BLaER1 (cell line): Measurements from ENCODE around the gene PIP5K1C.
A peak's percentile ranks its signal among the peaks of the same experiment; 100 is the strongest.

Experiments used
- H3K27ac ChIP-seq: shearing (Covaris generic); formaldehyde crosslinking; 2 replicates; pipeline ENCODE4 v1.8.1; 2022
- H3K27me3 ChIP-seq: shearing (Covaris generic); formaldehyde crosslinking; 2 replicates; pipeline ENCODE4 v1.8.1; 2022
- H3K36me3 ChIP-seq: shearing (Covaris generic); formaldehyde crosslinking; 2 replicates; pipeline ENCODE4 v1.8.1; 2022
- H3K4me1 ChIP-seq: shearing (Covaris generic); formaldehyde crosslinking; 2 replicates; pipeline ENCODE4 v1.8.1; 2022
- H3K4me2 ChIP-seq: shearing (Covaris generic); formaldehyde crosslinking; 2 replicates; pipeline ENCODE4 v1.8.1; 2022
- H3K4me3 ChIP-seq: shearing (Covaris generic); formaldehyde crosslinking; 2 replicates; pipeline ENCODE4 v1.8.1; 2022
- H3K9ac ChIP-seq: shearing (Covaris generic); formaldehyde crosslinking; 2 replicates; pipeline ENCODE4 v1.8.1; 2022
- H3K9me3 ChIP-seq: shearing (Covaris generic); formaldehyde crosslinking; 2 replicates; pipeline ENCODE4 v1.8.1; 2022
- H4K20me1 ChIP-seq: shearing (Covaris generic); formaldehyde crosslinking; 2 replicates; pipeline ENCODE4 v1.8.1; 2022
- Cebpa-rat ChIP-seq: shearing (Covaris generic); IDR thresholded peaks from 2 replicates; pipeline ENCODE4 v1.8.1; 2022

Gene PIP5K1C, protein sequence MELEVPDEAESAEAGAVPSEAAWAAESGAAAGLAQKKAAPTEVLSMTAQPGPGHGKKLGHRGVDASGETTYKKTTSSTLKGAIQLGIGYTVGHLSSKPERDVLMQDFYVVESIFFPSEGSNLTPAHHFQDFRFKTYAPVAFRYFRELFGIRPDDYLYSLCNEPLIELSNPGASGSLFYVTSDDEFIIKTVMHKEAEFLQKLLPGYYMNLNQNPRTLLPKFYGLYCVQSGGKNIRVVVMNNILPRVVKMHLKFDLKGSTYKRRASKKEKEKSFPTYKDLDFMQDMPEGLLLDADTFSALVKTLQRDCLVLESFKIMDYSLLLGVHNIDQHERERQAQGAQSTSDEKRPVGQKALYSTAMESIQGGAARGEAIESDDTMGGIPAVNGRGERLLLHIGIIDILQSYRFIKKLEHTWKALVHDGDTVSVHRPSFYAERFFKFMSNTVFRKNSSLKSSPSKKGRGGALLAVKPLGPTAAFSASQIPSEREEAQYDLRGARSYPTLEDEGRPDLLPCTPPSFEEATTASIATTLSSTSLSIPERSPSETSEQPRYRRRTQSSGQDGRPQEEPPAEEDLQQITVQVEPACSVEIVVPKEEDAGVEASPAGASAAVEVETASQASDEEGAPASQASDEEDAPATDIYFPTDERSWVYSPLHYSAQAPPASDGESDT

DNA sequence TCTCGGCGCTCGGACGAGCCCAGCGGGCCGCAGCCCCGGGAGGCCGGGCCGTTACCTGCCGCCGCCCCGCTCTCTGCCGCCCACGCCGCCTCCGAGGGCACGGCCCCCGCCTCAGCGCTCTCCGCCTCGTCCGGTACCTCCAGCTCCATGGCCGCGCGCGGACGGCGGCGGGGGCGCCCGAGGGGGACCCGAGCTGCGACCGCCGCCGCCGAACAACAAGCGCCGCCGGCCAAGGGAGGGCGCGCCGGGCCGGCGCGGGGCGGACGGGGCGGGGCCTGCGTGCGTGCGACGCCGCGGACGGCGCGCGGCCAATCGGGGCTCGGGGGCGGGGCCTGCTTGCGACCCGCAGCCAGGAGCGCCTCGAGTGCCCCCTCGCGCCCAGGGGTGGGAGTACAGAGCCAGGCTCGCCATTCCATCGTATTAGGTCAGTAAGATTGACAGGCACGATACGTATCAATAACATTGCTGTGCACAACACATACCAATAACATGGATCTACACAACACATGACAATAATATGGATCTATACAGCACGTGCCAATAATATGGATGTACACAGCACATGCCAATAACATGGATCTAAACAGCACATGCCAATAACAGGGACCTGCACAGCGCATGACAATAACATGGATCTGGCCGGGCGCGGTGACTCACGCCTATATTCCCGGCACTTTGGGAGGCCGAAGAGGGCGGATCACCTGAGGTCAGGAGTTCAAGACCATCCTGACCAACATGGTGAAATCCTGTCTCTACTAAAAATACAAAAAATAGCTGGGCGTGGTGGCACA is at the start of gene PIP5K1C:
Gene PIP5K1C, minus strand, starts transcription at position 227 of the 791 bp plus-strand sequence. Its CDS starts 78 bp downstream, at position 149.
- H3K36me3 ChIP-seq = peaks cover 8% of the 10 kb centered on the region
- peaks cover 24% of the 10 kb centered on the region for H3K4me1 ChIP-seq
- no peaks in the 10 kb centered on the region for H3K9me3 ChIP-seq
- no peaks in the 10 kb centered on the region for H3K27me3 ChIP-seq
- peaks cover 42% of the 10 kb centered on the region for H4K20me1 ChIP-seq
- peak within 1 kb of the TSS; percentile 98 for H3K4me2 ChIP-seq
- H3K9ac ChIP-seq = peak within 1 kb of the TSS; percentile 84
- peak within 1 kb of the TSS; percentile 79 for H3K4me3 ChIP-seq
- TF ChIP-seq Cebpa-rat = no peak
- peak within 1 kb of the TSS; percentile 81 for H3K27ac ChIP-seq

DNA sequence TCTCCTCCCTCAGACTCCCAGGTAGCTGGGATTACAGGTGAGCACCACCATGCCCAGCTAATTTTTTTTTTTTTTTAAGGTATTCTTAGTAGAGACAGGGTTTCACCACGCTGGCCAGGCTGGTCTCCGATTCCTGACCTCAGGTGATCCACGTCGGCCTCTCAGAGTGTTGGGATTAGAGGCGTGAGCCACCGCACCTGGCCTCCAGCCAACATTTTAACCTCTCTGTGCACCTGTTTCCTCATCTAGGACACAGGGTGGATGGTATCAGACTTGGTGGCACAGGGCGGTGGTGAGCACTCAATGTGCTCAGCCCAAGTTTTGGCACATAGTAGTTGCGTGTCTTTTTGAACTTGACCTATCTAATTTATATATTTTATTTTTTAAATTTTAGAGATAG is 48.7 kb upstream of the PIP5K1C start:
- TF ChIP-seq Cebpa-rat = no peak
- no peak overlapping the region for H3K4me2 ChIP-seq
- no peak overlapping the region for H3K9ac ChIP-seq
- H3K27ac ChIP-seq = no peak overlapping the region
- H4K20me1 ChIP-seq = no peaks in the 10 kb centered on the region
- H3K4me3 ChIP-seq = no peak overlapping the region
- H3K4me1 ChIP-seq = peaks cover 7% of the 10 kb centered on the region
- no peaks in the 10 kb centered on the region for H3K27me3 ChIP-seq
- H3K36me3 ChIP-seq = peaks cover 45% of the 10 kb centered on the region
- H3K9me3 ChIP-seq = no peaks in the 10 kb centered on the region

DNA sequence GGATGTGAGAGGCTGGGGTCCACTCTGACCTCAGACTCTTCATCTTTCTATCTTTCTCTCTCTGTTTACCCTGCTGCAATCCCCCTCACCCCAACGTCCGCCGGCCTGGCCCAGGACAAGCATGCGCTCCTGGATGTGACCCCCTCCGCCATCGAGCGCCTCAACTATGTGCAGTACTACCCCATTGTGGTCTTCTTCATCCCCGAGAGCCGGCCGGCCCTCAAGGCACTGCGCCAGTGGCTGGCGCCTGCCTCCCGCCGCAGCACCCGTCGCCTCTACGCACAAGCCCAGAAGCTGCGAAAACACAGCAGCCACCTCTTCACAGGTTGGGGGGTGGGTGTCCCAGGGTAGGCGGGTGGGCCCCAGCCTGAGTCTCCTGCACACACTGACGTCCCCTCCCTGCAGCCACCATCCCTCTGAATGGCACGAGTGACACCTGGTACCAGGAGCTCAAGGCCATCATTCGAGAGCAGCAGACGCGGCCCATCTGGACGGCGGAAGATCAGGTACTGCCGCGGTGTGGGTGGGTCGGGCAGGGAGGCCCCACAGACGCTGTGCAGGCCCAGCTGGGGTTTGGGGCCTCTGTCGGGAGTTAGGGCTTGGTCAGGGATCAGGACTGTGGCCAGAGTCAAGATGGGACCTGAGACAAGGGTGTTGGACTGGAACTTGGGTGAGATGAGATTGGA is 46.2 kb upstream of the PIP5K1C start:
- Histone ChIP-seq H3K27me3 (no peaks in the 10 kb centered on the region), H4K20me1 (no peaks in the 10 kb centered on the region), H3K9ac (no peak overlapping the region), H3K27ac (no peak overlapping the region), H3K4me3 (no peak overlapping the region), H3K36me3 (peaks cover 21% of the 10 kb centered on the region), H3K4me1 (no peaks in the 10 kb centered on the region), H3K9me3 (no peaks in the 10 kb centered on the region), H3K4me2 (no peak overlapping the region)
- TF ChIP-seq Cebpa-rat = no peak

DNA sequence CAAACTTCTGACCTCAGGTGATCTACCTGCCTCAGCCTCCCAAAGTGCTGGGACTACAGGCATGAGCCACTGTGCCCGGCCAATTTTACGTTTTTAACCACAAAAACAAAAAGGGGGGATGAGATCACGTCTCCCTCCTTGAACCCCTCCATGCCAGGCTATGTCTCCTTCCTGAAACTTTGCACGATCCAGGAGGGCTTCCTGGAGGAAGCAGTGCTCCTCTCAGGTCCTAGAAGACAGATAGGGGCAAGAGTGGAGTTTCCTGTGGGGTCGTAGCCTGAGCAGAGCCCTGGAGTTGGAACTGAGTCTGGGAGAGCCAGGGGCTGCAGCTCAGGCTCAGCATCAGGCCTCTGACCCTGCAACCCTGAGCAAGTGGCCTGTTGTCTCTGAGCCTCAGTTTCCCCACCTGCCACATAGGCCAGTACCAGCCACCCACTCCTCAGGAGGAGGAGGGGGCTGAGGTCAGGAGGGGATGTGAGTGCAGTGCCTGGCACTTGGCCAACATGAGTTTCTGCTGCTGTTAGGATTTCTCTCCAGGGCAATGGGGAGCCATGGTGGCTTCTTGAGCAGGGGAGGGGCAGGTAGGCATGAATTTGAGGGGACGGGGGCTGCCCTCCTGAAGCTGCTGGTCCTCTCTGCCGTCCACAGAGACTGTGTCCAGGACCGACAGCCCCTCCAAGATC is 45.2 kb upstream of the PIP5K1C start:
- TF ChIP-seq Cebpa-rat = no peak
- H3K4me3 ChIP-seq = no peak overlapping the region
- no peak overlapping the region for H3K4me2 ChIP-seq
- H3K4me1 ChIP-seq = no peaks in the 10 kb centered on the region
- H3K9me3 ChIP-seq = no peaks in the 10 kb centered on the region
- H3K27ac ChIP-seq = no peak overlapping the region
- no peaks in the 10 kb centered on the region for H4K20me1 ChIP-seq
- H3K36me3 ChIP-seq = peaks cover 11% of the 10 kb centered on the region
- H3K27me3 ChIP-seq = no peaks in the 10 kb centered on the region
- H3K9ac ChIP-seq = no peak overlapping the region

DNA sequence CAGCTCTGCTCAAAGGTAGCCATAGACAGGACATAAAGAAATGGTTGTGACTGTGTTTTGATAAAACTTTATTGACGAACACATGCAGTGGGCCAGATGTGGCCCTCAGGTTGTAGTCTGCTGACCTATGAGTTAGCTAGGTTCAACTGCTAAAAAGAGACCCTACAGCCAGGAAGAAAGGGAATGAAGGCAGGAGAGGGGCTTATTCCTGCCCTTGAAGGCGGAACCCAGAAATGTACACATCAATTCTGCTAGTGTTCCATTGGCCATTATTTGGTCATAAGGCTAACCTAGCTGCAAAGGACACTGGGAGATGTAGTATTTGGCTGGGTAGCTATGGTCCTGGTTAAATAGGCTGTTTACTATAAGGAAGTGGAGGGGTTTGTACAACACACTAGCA is 43.2 kb upstream of the PIP5K1C start:
- Histone ChIP-seq H3K27me3 (no peaks in the 10 kb centered on the region), H3K9me3 (no peaks in the 10 kb centered on the region), H3K9ac (no peak overlapping the region), H3K4me2 (no peak overlapping the region), H3K4me1 (no peaks in the 10 kb centered on the region), H3K27ac (no peak overlapping the region), H4K20me1 (no peaks in the 10 kb centered on the region), H3K4me3 (no peak overlapping the region), H3K36me3 (no peaks in the 10 kb centered on the region)
- TF ChIP-seq Cebpa-rat = no peak

DNA sequence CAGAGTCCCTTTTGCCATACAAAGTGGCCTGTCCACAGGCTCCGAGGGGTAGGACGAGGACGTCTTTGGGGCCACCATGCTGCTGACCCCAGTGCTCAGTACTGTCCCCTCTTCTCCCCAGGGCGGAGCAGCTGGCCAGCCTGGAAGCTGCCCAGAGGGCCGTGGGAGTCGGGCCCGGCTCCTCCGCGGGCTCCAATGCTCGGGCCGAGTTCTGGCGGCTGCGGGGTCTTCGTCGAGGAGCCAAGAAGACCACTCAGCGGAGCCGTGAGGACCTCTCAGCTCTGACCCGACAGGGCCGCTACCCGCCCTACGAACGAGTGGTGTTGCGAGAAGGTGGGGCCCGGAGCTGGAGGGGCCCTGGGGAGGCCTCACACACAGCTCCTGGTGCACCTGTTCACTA is 40.2 kb upstream of the PIP5K1C start:
- H3K9ac ChIP-seq = no peak overlapping the region
- no peak for TF ChIP-seq Cebpa-rat
- no peaks in the 10 kb centered on the region for H4K20me1 ChIP-seq
- H3K9me3 ChIP-seq = no peaks in the 10 kb centered on the region
- H3K4me3 ChIP-seq = no peak overlapping the region
- no peaks in the 10 kb centered on the region for H3K36me3 ChIP-seq
- no peak overlapping the region for H3K4me2 ChIP-seq
- H3K27ac ChIP-seq = no peak overlapping the region
- no peaks in the 10 kb centered on the region for H3K4me1 ChIP-seq
- no peaks in the 10 kb centered on the region for H3K27me3 ChIP-seq

DNA sequence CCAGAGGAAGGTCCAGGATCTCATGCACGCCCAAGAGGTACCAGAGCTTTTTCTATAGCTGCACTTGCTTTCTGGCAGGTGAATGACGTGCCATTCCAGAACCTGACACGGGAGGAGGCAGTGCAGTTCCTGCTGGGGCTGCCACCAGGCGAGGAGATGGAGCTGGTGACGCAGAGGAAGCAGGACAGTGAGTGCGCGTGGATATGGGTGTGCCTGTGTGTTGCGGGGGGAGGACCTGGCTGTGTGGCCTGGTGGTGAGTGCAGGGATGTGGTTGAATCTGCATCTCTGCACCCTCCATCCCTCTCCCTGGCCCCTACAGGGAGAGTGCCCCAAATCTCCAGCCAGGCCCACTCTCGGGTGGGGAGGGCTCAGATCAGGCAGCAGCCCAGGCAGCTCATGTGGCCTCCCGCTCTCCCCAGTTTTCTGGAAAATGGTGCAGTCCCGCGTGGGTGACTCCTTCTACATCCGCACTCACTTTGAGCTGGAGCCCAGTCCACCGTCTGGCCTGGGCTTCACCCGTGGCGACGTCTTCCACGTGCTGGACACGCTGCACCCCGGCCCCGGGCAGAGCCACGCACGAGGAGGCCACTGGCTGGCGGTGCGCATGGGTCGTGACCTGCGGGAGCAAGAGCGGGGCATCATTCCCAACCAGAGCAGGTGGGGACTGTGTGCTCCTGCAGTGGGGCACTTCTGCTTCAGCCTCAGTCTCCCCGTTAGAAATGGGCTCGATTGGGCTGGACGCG is 38.4 kb upstream of the PIP5K1C start:
- H3K9ac ChIP-seq = no peak overlapping the region
- peaks cover 2% of the 10 kb centered on the region; the same call in 1 of the 2 replicates for H3K4me1 ChIP-seq

DNA sequence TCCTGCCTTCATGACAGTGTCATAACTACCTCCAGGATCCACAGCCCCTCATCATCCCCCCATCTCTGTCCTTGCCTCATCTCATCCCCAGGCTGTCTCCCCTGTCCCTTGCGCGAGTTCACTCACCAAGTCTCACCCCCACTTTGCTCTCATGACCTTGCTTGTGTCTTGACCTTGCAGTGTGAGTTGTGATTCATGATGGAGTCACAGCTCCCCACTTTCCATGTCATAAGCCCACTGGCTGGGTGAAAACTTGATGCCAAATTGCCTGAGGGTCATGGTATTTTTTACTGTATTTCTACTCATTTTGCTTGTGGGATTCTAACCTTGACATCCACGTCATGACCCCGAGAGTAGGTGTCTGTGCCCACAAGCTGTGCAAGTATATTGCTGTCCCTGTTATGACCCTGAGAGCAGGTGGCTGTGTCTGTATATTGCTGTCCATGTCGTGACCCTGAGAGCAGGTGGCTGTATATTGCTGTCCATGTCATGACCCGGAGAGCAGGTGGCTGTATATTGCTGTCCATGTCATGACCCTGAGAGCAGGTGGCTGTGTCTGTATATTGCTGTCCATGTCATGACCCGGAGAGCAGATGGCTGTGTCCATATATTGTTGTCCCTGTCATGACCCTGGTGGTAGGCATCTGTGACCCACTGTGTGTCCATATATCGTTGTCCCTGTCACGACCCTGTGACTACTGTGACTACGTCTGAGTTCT is 37.4 kb upstream of the PIP5K1C start:
- no peak for TF ChIP-seq Cebpa-rat
- Histone ChIP-seq H3K4me2 (no peak overlapping the region), H3K4me1 (peaks cover 7% of the 10 kb centered on the region; the same call in 1 of the 2 replicates), H3K36me3 (no peaks in the 10 kb centered on the region), H3K27ac (no peak overlapping the region), H3K9me3 (no peaks in the 10 kb centered on the region), H3K4me3 (no peak overlapping the region), H4K20me1 (no peaks in the 10 kb centered on the region), H3K9ac (no peak overlapping the region), H3K27me3 (no peaks in the 10 kb centered on the region)

More for the DNA sequence above, 38.4 kb upstream of the PIP5K1C start:
- Histone ChIP-seq H3K4me2 (no peak overlapping the region), H3K4me3 (no peak overlapping the region), H4K20me1 (no peaks in the 10 kb centered on the region), H3K27me3 (no peaks in the 10 kb centered on the region), H3K9me3 (no peaks in the 10 kb centered on the region), H3K36me3 (no peaks in the 10 kb centered on the region), H3K27ac (no peak overlapping the region)
- no peak for TF ChIP-seq Cebpa-rat
